GM19043 (cell line): ENCODE results near the gene EPYC.
"Not testable (repeated sequence)": the region's sequence is repeated elsewhere in the genome, so short reads cannot be mapped to it uniquely, and the experiment has no call there.

Experiments used
- ATAC-seq: cut with Tn5 transposase; IDR thresholded peaks from one replicate; pipeline ENCODE4 v1.9.1; 2021; ENCODE audit warnings: low read depth; ENCODE audit not compliant: unreplicated experiment

EPYC gene

DNA sequence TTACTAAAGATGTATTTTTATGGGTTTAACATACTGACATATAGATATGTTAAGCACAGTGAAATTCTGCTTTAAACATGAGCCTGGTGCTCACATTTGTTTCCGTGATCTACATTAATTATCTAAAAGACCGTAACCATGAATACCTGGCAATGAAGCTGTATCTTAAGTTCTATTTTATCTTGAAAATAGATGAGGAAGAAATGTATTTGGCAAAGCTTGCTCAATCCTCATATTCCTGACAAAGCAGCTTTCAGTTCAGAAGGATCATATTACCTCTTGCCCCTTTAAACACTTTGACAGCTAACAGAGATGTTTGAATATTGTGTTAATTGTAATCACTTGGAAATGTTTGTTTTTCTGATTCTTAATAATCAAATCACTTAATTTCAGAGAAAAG, 9.8 kb downstream of the EPYC start:
- ATAC-seq = no peak

GRCh38 chr12:90991952-90992465, 12.8 kb downstream of the EPYC start:
- ATAC-seq = no peak

DNA sequence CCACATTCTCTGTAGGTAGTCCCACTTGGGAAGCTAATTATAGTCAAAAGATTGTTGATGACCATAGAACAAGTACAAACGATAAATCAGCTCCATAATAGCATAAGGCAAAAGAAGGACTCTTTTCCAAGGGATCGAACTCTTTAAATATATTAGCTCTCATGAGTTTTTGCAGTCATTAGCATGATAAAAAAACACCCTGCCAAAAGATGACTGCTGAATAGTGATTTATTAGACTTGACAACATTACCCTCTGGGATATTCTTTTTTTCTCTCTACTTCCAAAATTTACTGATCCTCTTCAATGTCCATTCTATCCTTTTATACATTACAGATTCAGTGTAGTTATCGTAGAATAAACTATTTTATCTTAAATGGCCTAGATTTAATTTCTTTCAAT, 14.2 kb downstream of the EPYC start:
- ATAC-seq = no peak

- no peak for ATAC-seq
Measured at GRCh38 chr12:90989686-90990111, 15.1 kb downstream of the EPYC start.

GRCh38 chr12:90987520-90987919, 17.3 kb downstream of the EPYC start:
- no peak for ATAC-seq

DNA sequence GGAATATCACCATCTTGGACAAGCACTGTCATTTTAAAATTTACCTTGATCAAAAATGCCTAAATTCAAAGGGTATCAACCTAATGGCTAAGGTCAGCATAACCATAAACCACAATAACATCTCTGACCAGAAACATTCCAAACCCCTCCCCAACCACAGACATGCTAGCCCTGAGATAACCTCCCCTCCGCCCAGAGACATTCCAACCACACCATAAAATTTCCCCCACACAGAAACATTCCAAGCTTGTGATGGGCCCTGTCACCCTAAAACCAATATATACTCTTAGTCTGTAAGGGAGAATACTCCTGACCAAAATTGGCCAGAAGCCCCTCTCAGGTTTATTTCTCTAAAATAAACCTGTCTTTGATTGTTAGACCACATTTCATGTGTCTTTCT, 17.7 kb downstream of the EPYC start:
- ATAC-seq = no peak

- ATAC-seq = not testable (repeated sequence)
Measured at GRCh38 chr12:90985331-90985730, 19.4 kb downstream of the EPYC start.

- no peak for ATAC-seq
Measured at GRCh38 chr12:90984114-90984513, 20.7 kb downstream of the EPYC start.

GRCh38 chr12:90982170-90982569, 22.6 kb downstream of the EPYC start:
- no peak for ATAC-seq

DNA sequence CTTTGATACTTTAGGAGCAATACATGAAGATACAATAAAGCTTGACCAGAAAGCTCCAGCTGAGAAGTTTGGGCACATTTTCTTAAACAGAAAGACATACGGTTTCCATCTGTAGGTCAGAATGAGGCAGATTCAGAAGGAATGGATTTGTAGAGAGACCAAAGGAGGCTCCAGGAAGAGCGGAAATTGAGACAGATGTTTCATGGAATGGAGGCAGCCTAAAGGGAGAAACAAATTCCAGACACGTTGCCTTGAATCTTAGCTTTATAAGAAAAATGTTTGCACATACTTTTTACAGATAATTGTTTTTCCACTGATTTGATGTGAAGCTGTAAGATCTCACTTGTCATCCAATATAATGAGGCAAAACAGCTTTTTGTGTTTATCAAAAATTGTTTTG, 24.8 kb downstream of the EPYC start:
- ATAC-seq = no peak

DNA sequence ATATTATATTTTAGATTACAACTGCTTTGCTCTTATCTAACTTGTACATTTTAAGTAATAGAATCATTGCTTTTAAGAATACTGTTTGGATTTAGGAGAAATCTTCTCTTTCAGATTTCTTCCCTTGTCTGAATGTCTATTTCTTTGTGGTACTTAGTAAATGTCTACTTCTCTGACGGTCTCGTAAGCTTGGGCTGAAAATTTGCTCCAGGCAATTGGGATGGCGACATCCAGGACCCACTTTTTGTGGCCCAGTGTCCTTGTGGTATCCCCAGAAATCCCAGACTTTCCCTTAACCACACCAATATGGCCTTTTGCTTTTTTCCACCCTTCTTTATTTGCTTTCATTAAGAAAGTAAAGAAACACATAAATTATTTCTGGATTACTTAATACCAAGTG, 25.8 kb downstream of the EPYC start:
- ATAC-seq = no peak

DNA sequence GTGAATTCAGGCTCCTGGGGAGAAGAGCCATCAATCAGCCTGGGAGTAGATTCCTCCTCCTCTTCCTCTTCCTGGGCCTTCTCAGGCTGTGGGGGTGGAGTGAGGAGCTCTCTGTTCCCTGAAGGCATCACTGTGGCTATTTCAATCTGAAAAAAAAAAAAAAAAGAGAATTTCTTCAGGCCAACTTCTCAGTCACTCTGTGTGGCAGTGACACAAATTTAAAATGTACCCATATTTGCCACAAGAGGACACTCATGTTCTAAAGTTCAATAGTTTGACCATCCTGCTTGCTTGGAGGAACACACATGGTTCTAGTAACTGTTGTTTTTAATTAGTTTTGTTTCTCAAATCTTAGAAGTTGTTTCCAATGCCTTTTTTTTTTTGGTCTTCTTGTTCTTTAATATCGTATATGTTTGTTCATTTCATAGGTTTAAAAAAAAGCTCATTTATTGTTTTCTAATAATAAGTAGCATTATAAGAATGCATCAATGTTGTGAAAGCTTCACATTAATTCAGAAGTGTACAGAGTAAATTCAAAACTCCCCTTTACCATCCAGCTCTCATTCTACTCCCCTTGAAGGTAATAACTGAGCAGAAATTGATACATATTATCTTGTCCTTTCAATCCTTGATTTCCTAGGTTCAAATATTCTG, 26.5 kb downstream of the EPYC start:
- ATAC-seq = peak; percentile 81

- ATAC-seq = no peak
Measured at GRCh38 chr12:90977224-90977623, 27.5 kb downstream of the EPYC start.

GRCh38 chr12:90974286-90974685, 30.5 kb downstream of the EPYC start:
- no peak for ATAC-seq

DNA sequence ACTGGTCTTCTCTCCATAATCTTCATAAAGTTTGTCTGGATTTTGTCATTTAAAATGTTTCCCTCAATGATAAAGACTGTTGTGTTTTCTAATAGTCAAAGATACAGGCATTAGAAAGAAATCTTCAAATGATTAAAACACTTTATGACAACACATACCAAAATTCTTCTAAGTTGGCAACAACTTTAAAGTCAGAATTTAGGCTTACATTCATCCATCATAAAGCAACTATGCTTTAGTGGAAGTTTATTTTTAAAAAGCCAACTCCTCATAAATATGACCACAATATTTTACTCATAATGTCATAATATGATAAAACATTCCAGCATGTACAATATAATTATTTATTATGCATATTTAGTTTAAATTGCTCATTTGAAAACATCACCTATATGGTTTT, 32.5 kb downstream of the EPYC start:
- no peak for ATAC-seq

GRCh38 chr12:90970911-90971310, 33.9 kb downstream of the EPYC start:
- no peak for ATAC-seq

GRCh38 chr12:90970471-90970870, 34.3 kb downstream of the EPYC start:
- ATAC-seq = no peak

DNA sequence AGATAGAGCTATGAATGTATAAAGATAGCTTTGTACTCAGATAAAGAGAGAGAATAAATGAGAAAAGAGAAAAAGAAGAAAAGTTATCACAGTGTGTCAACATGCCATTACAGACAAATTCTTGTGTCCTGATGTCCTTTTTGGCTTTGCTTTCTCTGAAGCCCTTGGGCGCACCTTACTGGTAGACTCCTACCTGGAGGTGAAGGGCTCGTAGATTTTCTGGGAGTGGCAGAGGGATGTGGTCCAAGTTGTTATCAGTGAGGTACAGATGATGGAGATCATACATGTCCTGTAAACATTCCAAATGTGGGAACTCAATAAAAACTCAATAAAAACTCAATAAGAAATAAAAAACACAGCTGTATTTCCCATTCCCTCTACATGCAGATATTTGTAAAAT, 34.9 kb downstream of the EPYC start:
- ATAC-seq = no peak

GRCh38 chr12:90969346-90969745, 35.4 kb downstream of the EPYC start:
- no peak for ATAC-seq

DNA sequence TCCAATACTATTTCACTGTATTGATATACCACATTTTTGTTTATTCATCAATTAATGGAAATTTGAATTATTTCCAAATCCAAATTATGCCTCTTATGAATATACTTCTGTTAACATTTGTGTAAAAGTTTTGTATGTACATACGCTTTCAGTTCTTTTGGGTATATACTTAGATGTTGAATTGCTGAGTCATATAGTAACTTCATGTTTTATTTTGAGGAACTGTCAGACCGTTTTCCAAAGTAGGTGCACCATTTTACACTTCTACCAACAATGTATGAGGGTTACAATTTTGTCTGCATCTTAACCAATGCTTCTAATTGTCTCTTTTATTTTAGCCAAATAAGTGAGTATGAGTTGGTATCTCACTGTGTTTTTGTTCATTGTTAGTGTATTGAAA, 39.6 kb downstream of the EPYC start:
- ATAC-seq = no peak

DNA sequence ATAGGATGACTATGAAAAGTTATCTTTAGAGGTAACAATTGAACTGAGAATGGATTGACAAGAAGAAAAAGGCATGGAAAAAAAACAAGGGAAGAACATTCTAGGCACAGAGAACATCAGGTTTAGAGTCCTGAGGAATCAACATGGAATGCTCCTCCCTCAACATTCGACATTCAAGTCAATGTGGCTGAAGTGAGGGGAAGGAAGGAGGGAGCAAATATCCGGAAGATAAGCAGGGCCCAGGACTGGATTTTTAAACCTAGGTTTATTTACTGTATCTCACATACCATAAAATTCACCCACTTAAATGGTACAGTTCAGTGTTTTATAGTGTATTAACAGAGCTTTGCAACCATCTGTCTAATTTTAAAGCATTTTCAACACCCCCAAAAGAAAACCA, 40.2 kb downstream of the EPYC start:
- ATAC-seq = no peak

- ATAC-seq = no peak
Measured at GRCh38 chr12:90963946-90964345, 40.8 kb downstream of the EPYC start.

GRCh38 chr12:90961154-90961553, 43.6 kb downstream of the EPYC start:
- no peak for ATAC-seq
